NCI-H2107 (cell line): ENCODE results near the gene SF3B2.
A peak's percentile ranks its signal among the peaks of the same experiment; 100 is the strongest.
"Not testable (repeated sequence)": the region's sequence is repeated elsewhere in the genome, so short reads cannot be mapped to it uniquely, and the experiment has no call there.

Source experiments
- DNase-seq: peaks from one replicate; lab custom pipeline; 2025; lab: John Stamatoyannopoulos, UW

Gene SF3B2

GRCh38 chr11:66015936-66016792, 36.0 kb upstream of the SF3B2 start:
- no peak for DNase-seq

DNA sequence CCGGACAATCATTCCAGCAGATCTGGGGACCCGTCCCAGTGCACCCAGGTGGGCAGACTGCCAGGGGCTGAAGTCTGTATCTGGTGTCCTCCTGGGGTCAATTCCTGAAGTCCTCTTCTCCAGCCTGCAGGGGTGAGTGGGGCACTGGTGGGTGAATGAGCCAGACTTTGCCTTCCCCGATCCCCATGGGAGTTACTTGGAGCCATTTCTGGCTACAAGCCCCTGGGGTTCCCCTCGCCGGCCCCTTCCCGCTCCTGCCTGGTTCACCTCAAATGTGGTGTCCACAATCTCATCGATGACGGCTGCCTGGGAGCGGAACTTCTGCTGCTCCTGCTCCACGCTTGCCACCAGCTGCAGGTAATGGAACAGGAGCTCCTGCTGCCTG, 35.4 kb upstream of the SF3B2 start:
- DNase-seq, result no peak

- no peak for DNase-seq
Observed at GRCh38 chr11:66017321-66017720, 34.8 kb upstream of the SF3B2 start.

GRCh38 chr11:66020212-66020611, 32.0 kb upstream of the SF3B2 start:
- DNase-seq, result no peak

DNA sequence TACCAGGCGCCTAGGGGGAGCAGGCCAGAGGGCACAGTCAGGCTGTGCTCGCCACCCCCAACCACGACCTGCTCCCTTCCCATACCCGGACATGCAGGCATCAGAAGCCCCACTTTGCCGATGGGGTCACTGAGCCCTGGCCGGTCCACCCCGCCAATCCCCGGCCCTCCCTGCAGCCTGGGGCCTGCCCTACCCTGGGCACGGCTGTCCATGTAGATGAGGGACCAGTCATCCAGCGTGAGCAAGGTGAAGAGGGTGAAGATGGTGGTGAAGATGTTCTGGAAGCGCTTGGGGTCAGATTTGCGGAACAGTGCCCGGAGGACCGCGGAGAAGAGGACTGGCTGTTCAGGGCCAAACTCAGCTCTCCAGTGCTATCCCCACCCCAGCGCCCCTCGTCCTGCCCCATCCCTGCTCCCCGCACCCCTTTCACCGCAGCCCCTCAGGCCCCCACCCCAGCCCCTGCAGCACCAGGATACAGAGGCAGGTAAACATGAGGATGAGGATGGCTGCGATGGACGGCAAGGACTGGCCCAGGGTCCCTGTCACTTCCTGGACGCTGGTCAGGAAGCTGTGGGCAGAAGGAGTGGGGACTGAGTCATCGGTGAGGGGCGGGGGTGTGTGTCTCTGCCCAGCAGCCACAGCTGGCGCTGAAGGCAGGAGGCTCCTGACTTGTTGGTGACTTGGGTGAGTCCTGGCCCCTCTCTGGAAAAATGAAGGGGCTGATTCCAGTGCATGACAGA, 31.4 kb upstream of the SF3B2 start:
- DNase-seq, result no peak

GRCh38 chr11:66022401-66023185, 29.6 kb upstream of the SF3B2 start:
- DNase-seq, result peak; percentile 23

DNA sequence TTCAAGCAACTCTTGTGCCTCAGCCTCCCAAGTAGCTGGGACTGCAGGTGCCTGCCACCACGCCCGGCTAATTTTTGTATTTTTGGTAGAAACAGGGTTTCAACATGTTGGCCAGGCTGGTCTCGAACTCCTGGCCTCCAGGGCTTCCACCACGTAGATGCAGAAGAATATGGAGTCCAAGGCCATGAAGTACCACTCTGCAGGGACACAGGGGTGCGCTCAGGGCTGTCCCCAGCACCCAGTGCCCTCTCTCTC, 29.1 kb upstream of the SF3B2 start:
- not testable (repeated sequence) for DNase-seq

GRCh38 chr11:66026017-66026529, 26.1 kb upstream of the SF3B2 start, which contains the start of gene CATSPER1:
TSS of gene CATSPER1 (minus strand) at chr11:66026479. CDS start at chr11:66026379, 100 bp downstream.
- no peak for DNase-seq

GRCh38 chr11:66032957-66033735, 19.0 kb upstream of the SF3B2 start:
- no peak for DNase-seq

DNA sequence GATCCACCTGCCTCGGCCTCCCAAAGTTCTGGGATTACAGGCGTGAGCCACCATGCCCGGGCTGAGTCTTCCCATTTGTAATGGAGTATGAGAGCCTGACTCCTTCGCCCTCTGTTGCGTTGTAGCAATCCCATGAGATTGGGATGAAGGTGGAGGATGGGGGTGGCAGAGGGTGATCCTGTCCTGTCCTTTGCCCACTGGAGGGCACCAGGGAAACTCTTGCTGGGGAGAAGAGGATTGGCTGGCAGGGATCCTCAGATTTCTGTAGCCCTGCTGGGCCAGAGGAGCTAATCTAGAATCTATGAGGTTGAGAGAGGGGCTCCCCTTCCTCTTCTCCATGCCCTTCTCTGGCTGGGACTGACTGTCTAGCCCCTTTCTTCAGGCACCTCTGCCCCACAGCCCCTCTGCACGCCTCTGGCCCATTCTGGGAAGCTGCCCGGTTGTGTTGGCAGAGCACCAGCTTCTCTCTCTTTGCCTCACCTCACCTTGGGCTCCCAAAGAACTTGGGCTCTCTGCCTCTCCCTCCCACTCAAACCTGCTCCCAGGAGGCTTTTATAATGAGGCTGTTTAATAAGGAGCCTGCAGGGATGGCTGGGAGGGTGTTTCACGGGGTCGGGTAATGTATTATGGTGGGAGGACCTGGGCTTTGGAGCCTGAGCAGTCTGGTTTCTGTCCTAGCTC, 16.4 kb upstream of the SF3B2 start:
- no peak for DNase-seq

DNA sequence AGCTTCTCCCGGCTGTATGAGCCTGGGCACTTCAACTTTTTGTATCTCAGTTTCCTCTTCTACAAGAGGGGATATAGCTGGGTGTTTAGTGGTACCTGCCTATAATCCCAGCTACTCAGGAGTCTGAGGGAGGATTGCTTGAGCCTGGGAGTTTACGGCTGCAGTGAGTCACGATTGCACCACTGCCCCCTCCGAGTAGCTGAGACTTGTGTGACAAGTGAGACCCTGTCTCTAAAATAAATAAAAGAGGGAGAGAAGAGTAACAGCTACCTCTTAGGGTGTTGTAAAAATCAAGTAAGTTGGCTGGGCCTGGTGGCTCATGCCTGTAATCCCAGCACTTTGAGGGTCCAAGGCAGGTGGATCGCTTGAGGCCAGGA, 15.8 kb upstream of the SF3B2 start:
- no peak for DNase-seq

DNA sequence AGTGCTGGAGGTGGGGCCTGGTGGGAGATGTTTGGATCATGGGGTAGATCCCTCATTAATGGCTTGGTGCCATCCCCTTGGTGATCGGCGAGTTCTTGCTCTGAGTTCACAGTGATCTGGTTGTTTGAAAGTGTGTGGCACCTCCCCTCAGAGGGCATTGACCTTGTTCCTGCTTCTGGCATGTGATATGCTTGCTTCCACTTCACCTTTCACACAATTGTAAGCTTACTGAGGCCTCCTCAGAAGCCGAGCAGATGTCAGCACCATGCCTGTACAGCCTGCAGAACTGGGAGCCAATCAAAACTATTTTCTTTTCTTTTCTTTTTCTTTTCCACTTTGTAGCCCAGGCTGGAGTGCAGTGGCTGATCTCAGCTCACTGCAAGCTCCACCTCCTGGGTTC, 14.8 kb upstream of the SF3B2 start:
- no peak for DNase-seq

DNA sequence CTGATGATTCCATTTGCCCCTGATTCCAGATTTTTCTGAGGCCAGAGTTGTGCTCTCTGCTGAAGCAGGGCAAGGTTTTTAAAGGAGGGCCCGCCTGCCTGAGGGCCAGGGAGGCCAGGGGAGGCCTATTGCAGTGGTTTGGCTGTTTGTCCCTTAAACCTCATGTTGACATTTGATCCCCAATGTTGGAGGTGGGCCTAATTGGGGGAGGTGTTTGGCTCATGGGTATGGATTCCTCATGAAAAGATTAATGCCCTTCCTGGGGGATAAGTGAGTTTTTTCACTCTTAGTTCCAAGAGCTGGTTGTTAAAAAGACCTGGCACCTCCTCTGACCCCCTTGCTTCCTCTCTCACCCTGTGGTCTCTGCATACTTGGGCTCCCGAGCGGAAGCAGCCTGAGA, 12.4 kb upstream of the SF3B2 start:
- no peak for DNase-seq

- no peak for DNase-seq
Observed at GRCh38 chr11:66042227-66042995, 9.8 kb upstream of the SF3B2 start.

DNA sequence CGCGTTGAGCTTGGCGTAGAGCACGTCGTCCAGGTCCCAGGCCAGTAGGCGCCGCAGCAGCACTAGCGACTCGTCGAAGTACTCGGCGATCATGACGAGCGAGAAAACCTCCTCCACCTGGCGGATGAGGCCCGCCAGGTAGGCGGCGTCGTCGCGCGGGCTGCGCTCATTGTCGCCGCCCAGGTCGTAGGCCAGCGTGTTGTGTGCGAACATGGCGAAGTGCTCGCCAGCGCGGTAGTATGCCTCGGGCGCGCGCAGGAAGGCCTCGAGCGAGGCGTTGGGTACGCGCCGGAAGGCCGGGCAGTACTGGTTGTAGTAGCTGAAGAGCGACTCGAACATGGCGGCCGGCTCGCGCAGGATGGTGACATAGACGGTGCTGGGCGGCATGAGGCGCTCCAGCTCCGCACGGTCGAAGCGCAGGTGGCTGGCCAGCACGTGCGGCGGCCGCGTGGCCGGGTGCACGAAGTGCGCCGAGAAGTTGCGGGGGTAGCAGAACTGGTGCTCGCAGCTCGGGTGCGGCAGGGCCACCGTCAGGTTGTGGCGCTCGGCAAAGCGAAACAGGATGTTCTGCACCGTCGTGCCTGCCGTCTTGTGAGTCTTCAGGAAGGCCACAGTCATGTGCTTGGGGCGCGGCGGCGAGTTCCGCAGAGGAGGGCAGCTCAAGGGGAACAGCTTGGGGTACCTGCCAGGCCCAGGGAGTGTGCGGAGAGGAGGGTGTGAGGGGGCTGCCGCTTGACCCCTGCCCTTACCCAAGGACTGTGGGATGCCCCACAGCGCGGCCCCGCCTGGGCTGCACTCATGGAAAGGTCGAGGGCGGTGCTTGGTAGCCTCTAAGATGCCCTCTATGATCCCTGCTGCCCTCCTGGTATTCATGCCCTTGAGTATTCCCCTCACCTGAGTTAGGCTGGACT, 8.9 kb upstream of the SF3B2 start:
- DNase-seq, result no peak

GRCh38 chr11:66044757-66045156, 7.4 kb upstream of the SF3B2 start:
- DNase-seq, result no peak

- peak; percentile 39 for DNase-seq
Observed at GRCh38 chr11:66045177-66045639, 7.0 kb upstream of the SF3B2 start.

- DNase-seq, result no peak
Observed at GRCh38 chr11:66046901-66047300, 5.3 kb upstream of the SF3B2 start.
